Upper lobe of left lung (tissue), 4 donors: Measurements from ENCODE around the gene SLC7A6.

ENCODE experiments used
- EP300 ChIP-seq, 4 donors: sonication (generic); formaldehyde crosslinking; IDR thresholded peaks; one replicate each; pipeline ENCODE4 v1.5.1; 2017; ENCODE audit warnings: antibody characterized with exemption in 4 of 4, control low read depth in 2 of 4
- POLR2A ChIP-seq, 4 donors: fragments of 450-650 bp; IDR thresholded peaks; one replicate each; pipeline ENCODE4 v1.5.1; 2016 to 2017; ENCODE audit warnings: antibody characterized with exemption in 4 of 4, mild to moderate bottlenecking in 2 of 4

- TF ChIP-seq POLR2A (IDR thresholded peaks at IDR 0.05) (no peak), EP300 (IDR thresholded peaks at IDR 0.05) (no peak)
Measured at GRCh38 chr16:68300734-68301459, 36.6 kb downstream of the SLC7A6 start.
